ENCODE results near the gene ARID1B. TPM values are rescaled to one million over a fixed set of nuclear protein-coding genes. Genes with fewer than 3 reads are reported as not detected.

The ARID1B gene
- total RNA-seq, 6 experiments from 2014 or later = 23.2 to 35.3 (median 30.7) TPM

DNA sequence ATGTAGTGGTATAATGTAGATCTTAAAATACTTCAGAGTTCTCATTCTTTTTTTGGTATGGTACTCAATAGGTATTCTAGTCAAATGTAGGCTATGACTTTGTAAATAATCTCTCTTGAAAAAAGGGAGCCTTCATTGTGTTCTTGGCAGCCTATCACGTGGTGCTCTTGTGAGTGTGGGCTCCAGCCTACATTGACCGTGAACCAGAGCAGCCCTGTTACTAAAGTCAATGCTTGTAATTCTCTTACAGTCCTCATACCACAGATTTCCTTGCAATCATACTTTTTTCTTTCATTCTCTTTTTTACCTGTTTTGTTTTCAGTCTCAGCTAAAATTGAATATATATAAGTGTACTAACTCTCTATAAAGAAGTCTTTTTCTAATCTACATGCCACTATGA, 31.1 kb downstream of the ARID1B start:
- Histone ChIP-seq H3K27me3 (no peaks in the 10 kb centered on the region), H3K27ac (no peak overlapping the region), H3K36me3 (no peaks in the 10 kb centered on the region), H3K4me3 (no peak overlapping the region), H3K4me1 (peaks cover 0 to 11% (median 2%) of the 10 kb centered on the region in 4 donors), H3K9me3 (no peaks in the 10 kb centered on the region)
- no peak for TF ChIP-seq POLR2A (IDR thresholded peaks at IDR 0.05)
- TF ChIP-seq CTCF (IDR thresholded peaks at IDR 0.05) = no peak
- no peak for DNase-seq
- WGBS (ENCODE audit: insufficient coverage, low coverage, low lambda C conversion rate, missing lambda C conversion rate) = 8% methylated on average over 2 of the region's 2 CpGs
- intact Hi-C loops (cut with DNase I) = no loop called here
- ATAC-seq = peak; percentile 63 to 69 (median 68)

DNA sequence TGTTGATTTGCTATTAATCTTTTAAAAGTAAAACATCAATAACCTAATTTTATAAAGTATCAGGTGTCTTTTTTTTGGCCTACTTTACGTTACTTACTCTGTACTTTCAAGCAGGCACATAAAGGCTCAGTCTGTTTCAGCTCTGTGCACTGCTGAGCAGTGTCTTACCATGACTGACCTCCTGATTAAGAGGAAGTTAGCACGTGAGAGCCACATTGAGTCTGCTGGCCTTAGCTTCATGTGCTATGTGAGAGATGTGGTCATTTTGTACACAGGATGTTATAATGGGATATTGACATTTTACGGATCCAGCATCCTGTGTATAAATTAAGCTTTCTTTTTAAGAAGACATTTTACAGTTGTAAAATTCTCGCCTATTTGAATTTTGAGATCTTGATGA, 31.9 kb downstream of the ARID1B start:
- 43% methylated on average over 4 of the region's 4 CpGs for WGBS (ENCODE audit: insufficient coverage, low coverage, low lambda C conversion rate, missing lambda C conversion rate)
- ATAC-seq = peak; percentile 64 to 89 (median 87)

DNA sequence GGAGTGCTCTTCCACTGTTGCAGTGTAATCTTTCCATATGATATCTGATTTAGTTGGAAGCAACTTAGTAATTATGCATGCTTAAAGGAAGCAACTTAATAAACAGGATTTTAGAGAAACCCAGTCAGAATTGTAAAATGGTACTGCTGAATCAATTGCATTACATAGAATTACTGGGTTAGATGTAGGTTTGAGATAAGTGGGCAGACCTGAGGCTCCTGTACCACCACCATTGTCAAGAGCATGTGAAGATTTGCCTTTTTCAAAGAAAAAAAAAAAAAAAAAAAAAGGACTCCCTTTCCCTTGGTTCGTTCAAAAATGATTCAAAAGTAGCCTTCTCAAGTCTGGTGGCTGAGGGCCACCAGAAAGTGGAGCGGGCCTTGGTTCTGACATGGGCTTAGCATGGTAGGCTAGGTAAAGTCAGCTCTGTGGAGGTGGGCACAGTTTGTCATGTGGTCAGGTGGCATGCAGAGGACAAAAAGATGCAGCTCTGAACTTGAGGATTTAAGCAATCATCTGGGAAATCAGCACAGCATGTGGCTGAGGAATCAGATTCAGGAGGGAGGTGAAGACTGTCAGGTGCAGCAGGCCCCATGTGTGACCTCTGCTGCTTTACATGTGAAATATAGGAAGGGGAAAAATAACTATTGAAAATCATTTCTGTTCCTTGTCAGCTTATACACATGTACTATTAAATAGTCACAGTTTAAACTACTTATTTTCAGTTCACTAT, 32.4 kb downstream of the ARID1B start:
- no peak overlapping the region for H3K27ac ChIP-seq
- no peak for ATAC-seq
- H3K9me3 ChIP-seq = no peaks in the 10 kb centered on the region
- no peaks in the 10 kb centered on the region for H3K36me3 ChIP-seq
- TF ChIP-seq CTCF (IDR thresholded peaks at IDR 0.05) = no peak
- TF ChIP-seq POLR2A (IDR thresholded peaks at IDR 0.05) = no peak
- no peaks in the 10 kb centered on the region for H3K27me3 ChIP-seq
- WGBS (ENCODE audit: insufficient coverage, low coverage, low lambda C conversion rate, missing lambda C conversion rate) = 83% methylated on average over 2 of the region's 2 CpGs
- peaks cover 0 to 11% (median 2%) of the 10 kb centered on the region in 4 donors for H3K4me1 ChIP-seq
- DNase-seq = no peak
- H3K4me3 ChIP-seq = no peak overlapping the region
- intact Hi-C loops (cut with DNase I) = no loop called here

More for the DNA sequence above, 31.9 kb downstream of the ARID1B start:
- H3K4me3 ChIP-seq = no peak overlapping the region
- no peak for DNase-seq
- H3K4me1 ChIP-seq = peaks cover 0 to 11% (median 2%) of the 10 kb centered on the region in 4 donors
- intact Hi-C loops (cut with DNase I) = no loop called here
- H3K36me3 ChIP-seq = no peaks in the 10 kb centered on the region
- H3K27ac ChIP-seq = no peak overlapping the region
- H3K9me3 ChIP-seq = no peaks in the 10 kb centered on the region
- H3K27me3 ChIP-seq = no peaks in the 10 kb centered on the region
- TF ChIP-seq POLR2A (IDR thresholded peaks at IDR 0.05) = no peak
- no peak for TF ChIP-seq CTCF (IDR thresholded peaks at IDR 0.05)

DNA sequence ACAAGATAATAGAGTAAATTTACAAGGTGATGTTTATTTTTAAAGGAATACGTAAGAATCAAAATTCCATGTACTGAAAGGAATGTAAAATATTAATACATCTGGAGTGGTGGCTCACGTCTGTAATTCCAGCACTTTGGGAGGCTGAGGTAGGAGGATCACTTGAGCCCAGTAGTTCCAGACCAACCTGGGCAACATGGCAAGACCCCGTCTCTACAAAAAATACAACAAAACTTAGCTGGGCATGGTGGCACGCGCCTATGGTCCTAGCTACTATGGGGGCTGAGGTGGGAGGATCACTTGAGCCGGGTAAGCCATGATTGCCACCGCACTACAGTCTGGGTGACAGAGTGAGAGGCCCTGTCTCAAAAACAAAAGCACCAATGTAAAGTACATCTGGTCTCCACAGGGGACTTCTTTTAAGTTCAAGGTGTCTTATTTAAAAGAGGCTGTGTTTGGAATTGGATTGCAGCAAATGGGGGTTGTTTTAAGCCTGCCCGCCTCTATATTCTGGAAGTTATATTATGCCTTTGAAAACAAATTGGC, 36.9 kb downstream of the ARID1B start:
- Histone ChIP-seq H3K4me3 (no peak overlapping the region), H3K4me1 (no peaks in the 10 kb centered on the region), H3K27me3 (no peaks in the 10 kb centered on the region), H3K9me3 (no peaks in the 10 kb centered on the region), H3K36me3 (no peaks in the 10 kb centered on the region), H3K27ac (no peak overlapping the region)
- TF ChIP-seq POLR2A (IDR thresholded peaks at IDR 0.05) = no peak
- no peak for TF ChIP-seq CTCF (IDR thresholded peaks at IDR 0.05)
- ATAC-seq (no peak), DNase-seq (no peak)
- 93% methylated on average over 7 of the region's 8 CpGs for WGBS (ENCODE audit: insufficient coverage, low coverage, low lambda C conversion rate, missing lambda C conversion rate)
- intact Hi-C loops (cut with DNase I) = no loop called here
